ENCODE measurements around the gene PSMA5. TPM values are rescaled to one million over a fixed set of nuclear protein-coding genes. Genes with fewer than 3 reads are reported as not detected.

PSMA5 gene
- total RNA-seq, 1 experiment from 2014 or later = 150 TPM

DNA sequence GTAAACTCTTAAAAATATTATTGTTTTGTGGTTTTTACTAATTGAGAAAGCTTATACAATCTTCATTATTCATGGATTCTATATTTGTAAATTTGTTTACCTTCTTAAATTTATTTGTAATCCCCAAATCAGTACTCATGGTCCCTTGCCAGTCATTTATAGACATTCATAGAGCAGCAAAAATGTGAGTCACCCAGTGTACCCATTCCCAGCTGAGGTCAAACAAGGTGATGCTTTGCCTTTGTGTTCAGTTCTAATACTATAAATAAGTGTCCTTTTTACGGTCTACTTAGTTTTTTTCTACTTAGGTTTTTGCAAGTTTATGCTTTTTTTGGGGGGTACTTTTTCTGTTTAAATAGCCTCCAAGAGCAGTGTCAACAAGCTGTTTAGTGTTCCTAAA, 64.6 kb downstream of the PSMA5 start:
- H3K4me3 Mint-ChIP-seq = no peak overlapping the region
- peaks cover 19% of the 10 kb centered on the region for H3K4me1 Mint-ChIP-seq

DNA sequence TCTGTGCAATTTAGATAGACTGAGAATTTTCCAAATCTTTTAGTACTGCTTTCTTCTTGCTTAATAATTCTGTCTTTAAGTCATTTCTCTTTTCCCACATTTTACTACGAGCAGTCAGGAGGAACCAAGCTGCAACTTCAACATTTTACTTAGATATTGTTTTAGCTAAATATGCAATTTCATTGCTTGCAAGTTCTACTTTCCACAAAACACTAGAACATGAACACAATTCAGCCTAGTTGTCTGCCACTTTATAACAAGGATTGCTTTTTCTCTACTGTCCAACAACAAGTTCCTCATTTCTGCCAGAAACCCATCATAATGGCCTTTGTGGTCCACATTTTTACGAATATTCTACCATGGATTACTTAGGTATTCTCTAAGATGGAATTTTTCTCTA, 65.2 kb downstream of the PSMA5 start:
- ChIA-PET CTCF (interaction anchor here (1.2 to 2.4 kb wide), 2 partner anchors 37 to 84 kb away, joined by 3 to 10 read pairs; partner anchors contain the start of gene SORT1), POLR2A (no interaction called here)
- H3K27me3 Mint-ChIP-seq (ENCODE audit: low read depth) = no peaks in the 10 kb centered on the region
- H3K36me3 Mint-ChIP-seq = peaks cover 5% of the 10 kb centered on the region
- DNase-seq (ENCODE audit: low spot score) (no peak), ATAC-seq (no peak)
- H3K27ac Mint-ChIP-seq = peak overlapping the region; percentile 55; the same call in 1 of the 2 replicates
- no peaks in the 10 kb centered on the region for H3K9me3 Mint-ChIP-seq
- peaks cover 13% of the 10 kb centered on the region for H3K4me1 Mint-ChIP-seq
- H3K4me3 Mint-ChIP-seq = no peak overlapping the region
- TF ChIP-seq, protein P1, sequence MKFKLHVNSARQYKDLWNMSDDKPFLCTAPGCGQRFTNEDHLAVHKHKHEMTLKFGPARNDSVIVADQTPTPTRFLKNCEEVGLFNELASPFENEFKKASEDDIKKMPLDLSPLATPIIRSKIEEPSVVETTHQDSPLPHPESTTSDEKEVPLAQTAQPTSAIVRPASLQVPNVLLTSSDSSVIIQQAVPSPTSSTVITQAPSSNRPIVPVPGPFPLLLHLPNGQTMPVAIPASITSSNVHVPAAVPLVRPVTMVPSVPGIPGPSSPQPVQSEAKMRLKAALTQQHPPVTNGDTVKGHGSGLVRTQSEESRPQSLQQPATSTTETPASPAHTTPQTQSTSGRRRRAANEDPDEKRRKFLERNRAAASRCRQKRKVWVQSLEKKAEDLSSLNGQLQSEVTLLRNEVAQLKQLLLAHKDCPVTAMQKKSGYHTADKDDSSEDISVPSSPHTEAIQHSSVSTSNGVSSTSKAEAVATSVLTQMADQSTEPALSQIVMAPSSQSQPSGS (CRISPR knock-in tag; IDR thresholded peaks at IDR 0.05; ENCODE audit: borderline replicate concordance, low read depth) = no peak
- TF ChIP-seq IRF2 (CRISPR knock-in tag; IDR thresholded peaks at IDR 0.05; ENCODE audit: borderline replicate concordance, low read depth) (no peak), FOXP1 (CRISPR knock-in tag; IDR thresholded peaks at IDR 0.05; ENCODE audit: borderline replicate concordance) (no peak), TCF7 (CRISPR knock-in tag; IDR thresholded peaks at IDR 0.05; ENCODE audit: low read depth) (no peak), GTF2I (CRISPR knock-in tag; conservative IDR thresholded peaks at IDR 0.05) (no peak)
- TF ChIP-seq, protein P2, sequence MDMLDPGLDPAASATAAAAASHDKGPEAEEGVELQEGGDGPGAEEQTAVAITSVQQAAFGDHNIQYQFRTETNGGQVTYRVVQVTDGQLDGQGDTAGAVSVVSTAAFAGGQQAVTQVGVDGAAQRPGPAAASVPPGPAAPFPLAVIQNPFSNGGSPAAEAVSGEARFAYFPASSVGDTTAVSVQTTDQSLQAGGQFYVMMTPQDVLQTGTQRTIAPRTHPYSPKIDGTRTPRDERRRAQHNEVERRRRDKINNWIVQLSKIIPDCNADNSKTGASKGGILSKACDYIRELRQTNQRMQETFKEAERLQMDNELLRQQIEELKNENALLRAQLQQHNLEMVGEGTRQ (CRISPR knock-in tag; IDR thresholded peaks at IDR 0.05) = no peak
- TF ChIP-seq, protein P3, sequence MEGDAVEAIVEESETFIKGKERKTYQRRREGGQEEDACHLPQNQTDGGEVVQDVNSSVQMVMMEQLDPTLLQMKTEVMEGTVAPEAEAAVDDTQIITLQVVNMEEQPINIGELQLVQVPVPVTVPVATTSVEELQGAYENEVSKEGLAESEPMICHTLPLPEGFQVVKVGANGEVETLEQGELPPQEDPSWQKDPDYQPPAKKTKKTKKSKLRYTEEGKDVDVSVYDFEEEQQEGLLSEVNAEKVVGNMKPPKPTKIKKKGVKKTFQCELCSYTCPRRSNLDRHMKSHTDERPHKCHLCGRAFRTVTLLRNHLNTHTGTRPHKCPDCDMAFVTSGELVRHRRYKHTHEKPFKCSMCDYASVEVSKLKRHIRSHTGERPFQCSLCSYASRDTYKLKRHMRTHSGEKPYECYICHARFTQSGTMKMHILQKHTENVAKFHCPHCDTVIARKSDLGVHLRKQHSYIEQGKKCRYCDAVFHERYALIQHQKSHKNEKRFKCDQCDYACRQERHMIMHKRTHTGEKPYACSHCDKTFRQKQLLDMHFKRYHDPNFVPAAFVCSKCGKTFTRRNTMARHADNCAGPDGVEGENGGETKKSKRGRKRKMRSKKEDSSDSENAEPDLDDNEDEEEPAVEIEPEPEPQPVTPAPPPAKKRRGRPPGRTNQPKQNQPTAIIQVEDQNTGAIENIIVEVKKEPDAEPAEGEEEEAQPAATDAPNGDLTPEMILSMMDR (IDR thresholded peaks at IDR 0.05) = no peak
- TF ChIP-seq, protein P4, sequence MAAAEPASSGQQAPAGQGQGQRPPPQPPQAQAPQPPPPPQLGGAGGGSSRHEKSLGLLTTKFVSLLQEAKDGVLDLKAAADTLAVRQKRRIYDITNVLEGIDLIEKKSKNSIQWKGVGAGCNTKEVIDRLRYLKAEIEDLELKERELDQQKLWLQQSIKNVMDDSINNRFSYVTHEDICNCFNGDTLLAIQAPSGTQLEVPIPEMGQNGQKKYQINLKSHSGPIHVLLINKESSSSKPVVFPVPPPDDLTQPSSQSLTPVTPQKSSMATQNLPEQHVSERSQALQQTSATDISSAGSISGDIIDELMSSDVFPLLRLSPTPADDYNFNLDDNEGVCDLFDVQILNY (CRISPR knock-in tag; IDR thresholded peaks at IDR 0.05) = no peak
- TF ChIP-seq, protein P5, sequence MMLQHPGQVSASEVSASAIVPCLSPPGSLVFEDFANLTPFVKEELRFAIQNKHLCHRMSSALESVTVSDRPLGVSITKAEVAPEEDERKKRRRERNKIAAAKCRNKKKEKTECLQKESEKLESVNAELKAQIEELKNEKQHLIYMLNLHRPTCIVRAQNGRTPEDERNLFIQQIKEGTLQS (CRISPR knock-in tag; conservative IDR thresholded peaks at IDR 0.05) = no peak

More for the DNA sequence above, 64.6 kb downstream of the PSMA5 start:
- ATAC-seq = no peak
- Mint-ChIP-seq H3K36me3 (peaks cover 11% of the 10 kb centered on the region), H3K27me3 (ENCODE audit: low read depth) (no peaks in the 10 kb centered on the region), H3K27ac (no peak overlapping the region), H3K9me3 (0 out of 2 replicates have a peak, but pooled peaks cover 2% of the 10 kb centered on the region)
- TF ChIP-seq SMAD3 (CRISPR knock-in tag; IDR thresholded peaks at IDR 0.05; ENCODE audit: borderline replicate concordance) = no peak
- TF ChIP-seq, protein P6, sequence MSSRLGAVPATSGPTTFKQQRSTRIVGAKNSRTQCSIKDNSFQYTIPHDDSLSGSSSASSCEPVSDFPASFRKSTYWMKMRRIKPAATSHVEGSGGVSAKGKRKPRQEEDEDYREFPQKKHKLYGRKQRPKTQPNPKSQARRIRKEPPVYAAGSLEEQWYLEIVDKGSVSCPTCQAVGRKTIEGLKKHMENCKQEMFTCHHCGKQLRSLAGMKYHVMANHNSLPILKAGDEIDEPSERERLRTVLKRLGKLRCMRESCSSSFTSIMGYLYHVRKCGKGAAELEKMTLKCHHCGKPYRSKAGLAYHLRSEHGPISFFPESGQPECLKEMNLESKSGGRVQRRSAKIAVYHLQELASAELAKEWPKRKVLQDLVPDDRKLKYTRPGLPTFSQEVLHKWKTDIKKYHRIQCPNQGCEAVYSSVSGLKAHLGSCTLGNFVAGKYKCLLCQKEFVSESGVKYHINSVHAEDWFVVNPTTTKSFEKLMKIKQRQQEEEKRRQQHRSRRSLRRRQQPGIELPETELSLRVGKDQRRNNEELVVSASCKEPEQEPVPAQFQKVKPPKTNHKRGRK (CRISPR knock-in tag; IDR thresholded peaks at IDR 0.05; ENCODE audit: borderline replicate concordance) = no peak
- TF ChIP-seq SOX15 (CRISPR knock-in tag; IDR thresholded peaks at IDR 0.05) = no peak
- no peak for TF ChIP-seq CBFB (CRISPR knock-in tag; IDR thresholded peaks at IDR 0.05; ENCODE audit: low read depth)
- TF ChIP-seq, protein P7, sequence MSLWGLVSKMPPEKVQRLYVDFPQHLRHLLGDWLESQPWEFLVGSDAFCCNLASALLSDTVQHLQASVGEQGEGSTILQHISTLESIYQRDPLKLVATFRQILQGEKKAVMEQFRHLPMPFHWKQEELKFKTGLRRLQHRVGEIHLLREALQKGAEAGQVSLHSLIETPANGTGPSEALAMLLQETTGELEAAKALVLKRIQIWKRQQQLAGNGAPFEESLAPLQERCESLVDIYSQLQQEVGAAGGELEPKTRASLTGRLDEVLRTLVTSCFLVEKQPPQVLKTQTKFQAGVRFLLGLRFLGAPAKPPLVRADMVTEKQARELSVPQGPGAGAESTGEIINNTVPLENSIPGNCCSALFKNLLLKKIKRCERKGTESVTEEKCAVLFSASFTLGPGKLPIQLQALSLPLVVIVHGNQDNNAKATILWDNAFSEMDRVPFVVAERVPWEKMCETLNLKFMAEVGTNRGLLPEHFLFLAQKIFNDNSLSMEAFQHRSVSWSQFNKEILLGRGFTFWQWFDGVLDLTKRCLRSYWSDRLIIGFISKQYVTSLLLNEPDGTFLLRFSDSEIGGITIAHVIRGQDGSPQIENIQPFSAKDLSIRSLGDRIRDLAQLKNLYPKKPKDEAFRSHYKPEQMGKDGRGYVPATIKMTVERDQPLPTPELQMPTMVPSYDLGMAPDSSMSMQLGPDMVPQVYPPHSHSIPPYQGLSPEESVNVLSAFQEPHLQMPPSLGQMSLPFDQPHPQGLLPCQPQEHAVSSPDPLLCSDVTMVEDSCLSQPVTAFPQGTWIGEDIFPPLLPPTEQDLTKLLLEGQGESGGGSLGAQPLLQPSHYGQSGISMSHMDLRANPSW (CRISPR knock-in tag; conservative IDR thresholded peaks at IDR 0.05; ENCODE audit: low read depth) = no peak
- TF ChIP-seq, protein P8, sequence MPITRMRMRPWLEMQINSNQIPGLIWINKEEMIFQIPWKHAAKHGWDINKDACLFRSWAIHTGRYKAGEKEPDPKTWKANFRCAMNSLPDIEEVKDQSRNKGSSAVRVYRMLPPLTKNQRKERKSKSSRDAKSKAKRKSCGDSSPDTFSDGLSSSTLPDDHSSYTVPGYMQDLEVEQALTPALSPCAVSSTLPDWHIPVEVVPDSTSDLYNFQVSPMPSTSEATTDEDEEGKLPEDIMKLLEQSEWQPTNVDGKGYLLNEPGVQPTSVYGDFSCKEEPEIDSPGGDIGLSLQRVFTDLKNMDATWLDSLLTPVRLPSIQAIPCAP (CRISPR knock-in tag; IDR thresholded peaks at IDR 0.05) = no peak
- TF ChIP-seq JUN (CRISPR knock-in tag; IDR thresholded peaks at IDR 0.05) = no peak
- TF ChIP-seq, protein P9, sequence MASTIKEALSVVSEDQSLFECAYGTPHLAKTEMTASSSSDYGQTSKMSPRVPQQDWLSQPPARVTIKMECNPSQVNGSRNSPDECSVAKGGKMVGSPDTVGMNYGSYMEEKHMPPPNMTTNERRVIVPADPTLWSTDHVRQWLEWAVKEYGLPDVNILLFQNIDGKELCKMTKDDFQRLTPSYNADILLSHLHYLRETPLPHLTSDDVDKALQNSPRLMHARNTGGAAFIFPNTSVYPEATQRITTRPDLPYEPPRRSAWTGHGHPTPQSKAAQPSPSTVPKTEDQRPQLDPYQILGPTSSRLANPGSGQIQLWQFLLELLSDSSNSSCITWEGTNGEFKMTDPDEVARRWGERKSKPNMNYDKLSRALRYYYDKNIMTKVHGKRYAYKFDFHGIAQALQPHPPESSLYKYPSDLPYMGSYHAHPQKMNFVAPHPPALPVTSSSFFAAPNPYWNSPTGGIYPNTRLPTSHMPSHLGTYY (CRISPR knock-in tag; IDR thresholded peaks at IDR 0.05) = no peak
- TF ChIP-seq, protein P10, sequence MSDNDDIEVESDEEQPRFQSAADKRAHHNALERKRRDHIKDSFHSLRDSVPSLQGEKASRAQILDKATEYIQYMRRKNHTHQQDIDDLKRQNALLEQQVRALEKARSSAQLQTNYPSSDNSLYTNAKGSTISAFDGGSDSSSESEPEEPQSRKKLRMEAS (CRISPR knock-in tag; IDR thresholded peaks at IDR 0.05) = no peak
- no peak for TF ChIP-seq ZNF232 (CRISPR knock-in tag; IDR thresholded peaks at IDR 0.05)
- no peak for TF ChIP-seq ZNF416 (CRISPR knock-in tag; IDR thresholded peaks at IDR 0.05)
- TF ChIP-seq, protein P11, sequence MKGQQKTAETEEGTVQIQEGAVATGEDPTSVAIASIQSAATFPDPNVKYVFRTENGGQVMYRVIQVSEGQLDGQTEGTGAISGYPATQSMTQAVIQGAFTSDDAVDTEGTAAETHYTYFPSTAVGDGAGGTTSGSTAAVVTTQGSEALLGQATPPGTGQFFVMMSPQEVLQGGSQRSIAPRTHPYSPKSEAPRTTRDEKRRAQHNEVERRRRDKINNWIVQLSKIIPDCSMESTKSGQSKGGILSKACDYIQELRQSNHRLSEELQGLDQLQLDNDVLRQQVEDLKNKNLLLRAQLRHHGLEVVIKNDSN (CRISPR knock-in tag; IDR thresholded peaks at IDR 0.05) = no peak
- ChIA-PET CTCF (interaction anchor here (2.4 kb wide), 1 partner anchor 37 kb away, joined by 10 read pairs; the partner anchor contains the start of gene SORT1), POLR2A (no interaction called here)
- no peak for DNase-seq (ENCODE audit: low spot score)

Measured in WTC11 (cell line).